HG03060 (cell line): ENCODE results near the gene TDRD10.
"Not testable (repeated sequence)": the region's sequence is repeated elsewhere in the genome, so short reads cannot be mapped to it uniquely, and the experiment has no call there.

Experiments used
- ATAC-seq: cut with Tn5 transposase; IDR thresholded peaks from one replicate; pipeline ENCODE4 v1.9.1; 2021; ENCODE audit warnings: low read depth, moderate number of reproducible peaks; ENCODE audit not compliant: unreplicated experiment

TDRD10 gene

GRCh38 chr1:154512760-154513159, 10.7 kb downstream of the TDRD10 start:
- no peak for ATAC-seq

DNA sequence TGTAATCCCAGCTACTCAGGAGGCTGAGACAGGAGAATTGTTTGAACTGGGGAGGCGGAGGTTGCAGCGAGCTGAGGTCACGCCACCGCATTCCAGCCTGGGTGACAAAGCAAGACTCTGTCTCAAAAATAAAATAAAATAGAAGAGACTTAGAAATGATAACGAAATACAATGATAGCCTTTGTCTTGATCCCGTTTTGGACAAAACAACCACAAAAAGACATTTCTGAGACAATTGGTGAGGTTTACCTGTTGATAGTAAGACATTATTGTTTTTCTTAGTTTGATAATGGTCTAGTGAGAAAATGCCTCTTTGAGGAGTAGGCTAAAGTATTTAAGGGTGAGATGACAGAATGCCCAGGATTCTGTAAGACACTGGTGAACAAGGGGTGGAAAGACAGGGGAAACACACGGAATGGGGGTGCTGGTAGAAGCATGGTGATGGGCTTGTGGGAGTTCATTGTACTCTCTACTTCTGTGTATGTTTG, 12.1 kb downstream of the TDRD10 start:
- no peak for ATAC-seq

- no peak for ATAC-seq
Observed at GRCh38 chr1:154517661-154518060, 15.6 kb downstream of the TDRD10 start.

- no peak for ATAC-seq
Observed at GRCh38 chr1:154519591-154519991, 17.6 kb downstream of the TDRD10 start.

DNA sequence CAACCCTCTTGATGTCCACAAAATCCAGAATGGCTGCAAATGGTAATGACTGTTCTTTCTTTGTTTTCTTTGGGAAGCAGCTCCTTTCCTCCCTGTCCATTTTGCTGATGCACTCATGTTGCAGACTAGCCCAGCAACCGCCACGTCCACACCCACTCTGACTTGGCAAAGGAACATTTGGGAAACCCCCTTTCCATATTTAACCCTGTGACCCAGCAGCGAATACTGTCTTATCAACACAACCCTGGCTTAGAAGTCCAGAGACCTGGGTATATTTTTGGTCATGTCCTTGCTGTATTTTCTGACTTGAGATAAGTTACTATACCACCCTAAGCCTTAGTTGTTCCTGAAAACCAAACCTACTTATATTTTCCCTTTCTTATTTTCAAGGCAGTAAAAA, 18.3 kb downstream of the TDRD10 start:
- no peak for ATAC-seq

GRCh38 chr1:154521695-154522094, 19.7 kb downstream of the TDRD10 start:
- ATAC-seq: no peak

- no peak for ATAC-seq
Observed at GRCh38 chr1:154524881-154525280, 22.9 kb downstream of the TDRD10 start.

DNA sequence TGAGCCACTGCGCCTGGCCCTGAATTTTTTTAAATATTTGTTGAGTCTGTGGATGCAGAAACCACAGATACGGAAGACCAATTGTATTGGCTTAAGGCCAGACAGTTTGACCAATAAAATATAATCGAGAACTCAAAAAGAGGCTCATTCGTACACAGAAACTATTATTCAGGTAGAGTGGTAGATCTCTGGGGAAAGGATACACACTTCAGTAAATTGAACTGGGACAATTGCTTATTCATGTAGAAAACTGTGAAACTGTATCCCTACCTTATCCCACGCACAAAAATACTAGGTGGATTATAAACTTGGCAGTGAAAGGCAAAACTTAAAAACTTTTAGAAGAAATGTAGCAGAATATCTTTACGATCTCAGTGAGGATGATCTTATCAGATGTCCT, 25.2 kb downstream of the TDRD10 start:
- ATAC-seq: no peak

DNA sequence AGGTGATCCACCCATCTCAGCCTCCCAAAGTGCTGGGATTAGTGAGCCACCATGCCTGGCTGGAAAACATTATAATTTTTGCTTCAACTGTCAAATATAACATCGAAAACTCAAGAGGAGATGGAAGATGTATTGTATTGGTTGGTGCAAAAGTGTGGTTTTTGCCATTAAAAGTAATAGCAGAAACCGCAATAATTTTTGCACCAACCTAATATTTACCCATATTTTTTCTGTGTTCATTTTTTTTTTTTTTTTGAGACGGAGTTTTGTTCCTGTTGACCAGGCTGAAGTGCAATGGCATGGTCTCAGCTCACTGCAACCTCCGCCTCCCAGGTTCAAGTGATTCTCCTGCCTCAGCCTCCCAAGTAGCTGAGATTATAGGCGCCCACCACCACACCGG, 27.3 kb downstream of the TDRD10 start:
- no peak for ATAC-seq

DNA sequence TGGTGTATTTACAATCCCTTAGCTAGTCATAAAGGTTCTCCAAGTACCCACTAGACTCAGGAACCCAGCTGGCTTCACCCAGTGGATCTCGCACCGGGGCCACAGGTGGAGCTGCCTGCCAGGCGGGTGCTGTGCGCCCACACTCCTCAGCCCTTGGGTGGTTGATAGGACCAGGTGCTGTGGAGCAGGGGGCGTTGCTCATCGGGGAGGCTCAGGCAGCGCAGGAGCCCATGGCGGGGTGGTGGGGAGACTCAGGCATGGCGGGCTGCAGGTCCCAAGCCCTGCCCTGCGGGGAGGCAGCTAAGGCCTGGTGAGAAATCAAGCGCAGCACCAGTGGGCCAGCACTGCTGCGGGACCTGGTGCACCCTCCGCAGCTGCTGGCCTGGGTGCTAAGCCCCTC, 29.9 kb downstream of the TDRD10 start:
- not testable (repeated sequence) for ATAC-seq

DNA sequence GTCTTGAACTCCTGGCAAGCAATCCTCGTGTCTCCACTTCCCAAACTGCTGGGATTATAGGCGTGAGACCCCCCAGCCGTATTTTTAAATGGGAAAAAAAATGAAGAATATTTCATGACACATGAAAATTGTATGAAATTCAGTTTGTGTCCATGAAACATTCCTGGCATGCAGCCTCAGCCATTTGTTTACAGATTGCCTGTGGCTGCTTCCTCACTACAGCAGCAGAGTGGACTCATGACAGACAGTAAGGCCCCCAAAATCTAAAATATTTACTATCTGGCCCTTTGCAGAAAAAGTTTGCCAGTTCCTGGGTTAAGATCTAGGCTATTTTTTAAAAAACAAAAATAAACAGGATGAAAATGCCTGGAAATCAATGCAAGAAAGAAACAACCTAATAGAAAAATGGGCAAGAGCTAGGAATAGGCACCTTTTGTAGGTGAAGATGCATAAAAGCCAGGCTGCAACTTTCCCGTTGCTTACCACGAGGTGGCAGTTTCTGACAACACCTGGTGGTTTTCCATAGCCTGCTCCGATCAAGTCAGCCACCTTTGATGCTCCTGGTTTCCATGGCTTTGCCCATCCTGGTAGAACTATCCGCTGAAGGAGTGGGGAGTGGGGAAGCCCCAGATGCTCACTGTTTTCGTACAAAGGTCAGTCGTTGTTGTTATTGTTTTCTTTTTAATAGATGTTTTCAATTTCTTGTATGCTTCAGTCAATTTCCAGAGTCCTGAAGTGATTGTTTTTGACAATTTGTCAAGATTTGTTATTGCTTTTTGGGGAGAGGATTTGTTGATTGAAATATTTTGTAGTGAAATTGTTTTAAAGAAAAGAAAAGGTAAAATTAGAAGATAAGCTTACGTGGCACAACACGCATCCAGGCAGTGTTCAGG, 32.2 kb downstream of the TDRD10 start:
- no peak for ATAC-seq

DNA sequence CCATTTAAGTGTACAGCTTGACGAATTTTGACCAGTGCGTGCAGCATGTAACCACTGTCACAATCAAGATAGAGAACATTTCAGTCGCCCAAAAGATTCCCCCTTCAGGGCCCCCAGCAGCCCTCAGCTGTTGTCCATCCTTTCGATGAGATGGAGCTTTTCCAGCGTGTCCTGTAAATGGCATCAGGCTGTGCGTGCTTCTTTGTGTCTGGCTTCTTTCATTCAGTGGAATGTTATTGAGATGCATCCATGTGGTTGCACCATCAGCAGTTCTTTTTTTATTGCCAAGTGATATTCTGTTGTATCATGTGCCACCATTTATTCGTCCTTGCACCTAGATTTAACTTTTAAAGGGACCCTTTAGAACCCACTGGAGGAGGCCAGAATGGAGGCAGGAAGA, 34.6 kb downstream of the TDRD10 start:
- ATAC-seq: no peak

DNA sequence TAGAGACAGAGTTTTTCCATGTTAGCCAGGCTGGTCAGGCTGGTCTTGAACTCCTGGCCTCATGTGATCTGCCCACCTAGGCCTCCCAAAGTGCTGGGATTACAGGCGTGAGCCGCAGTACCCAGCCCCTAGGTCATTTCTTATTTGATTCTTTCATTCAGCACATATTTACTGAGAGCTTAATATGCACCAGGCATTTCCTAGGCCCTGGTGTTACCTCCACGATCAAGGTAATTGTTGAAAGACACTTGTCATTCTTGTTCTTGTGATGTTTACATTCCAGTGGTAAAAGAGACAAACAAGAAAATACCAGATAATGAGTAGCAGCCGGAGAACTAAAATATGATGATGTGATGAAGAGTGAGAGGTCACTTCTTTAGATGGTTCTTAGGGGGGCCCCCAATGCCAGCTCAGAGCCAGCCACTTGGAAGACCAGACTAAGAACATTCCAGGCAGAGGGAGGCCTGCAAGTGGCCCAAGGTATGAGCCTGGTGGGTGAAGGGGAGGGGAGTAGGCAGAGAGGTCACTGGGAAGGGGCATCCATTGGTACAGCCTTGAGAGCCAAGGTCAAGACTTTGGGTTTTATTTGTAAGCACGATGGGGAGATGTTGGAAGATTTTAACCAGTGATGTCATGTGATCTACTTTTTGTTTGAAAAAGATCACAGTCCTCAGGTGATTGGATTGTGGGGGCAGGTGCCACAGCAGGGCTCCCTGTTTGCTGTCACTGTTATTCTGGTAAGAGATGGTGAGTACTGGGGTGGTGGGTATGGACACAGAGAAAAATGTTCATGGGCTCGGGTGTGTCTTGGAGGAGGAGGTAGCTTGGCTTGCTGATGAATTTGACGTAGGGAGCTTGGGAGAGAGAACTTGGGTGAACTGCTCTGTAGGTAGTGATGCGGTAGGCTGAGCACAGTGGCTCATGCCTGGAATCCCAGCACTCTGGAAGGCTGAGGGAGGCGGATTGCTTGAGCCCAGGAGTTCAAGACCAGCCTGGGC, 37.8 kb downstream of the TDRD10 start:
- no peak for ATAC-seq

GRCh38 chr1:154541231-154541630, 39.2 kb downstream of the TDRD10 start:
- ATAC-seq: no peak

GRCh38 chr1:154546264-154547063, 44.4 kb downstream of the TDRD10 start:
- no peak for ATAC-seq

- ATAC-seq: no peak
Observed at GRCh38 chr1:154547105-154547732, 45.2 kb downstream of the TDRD10 start.

- ATAC-seq: no peak
Observed at GRCh38 chr1:154548028-154548427, 46.0 kb downstream of the TDRD10 start.

DNA sequence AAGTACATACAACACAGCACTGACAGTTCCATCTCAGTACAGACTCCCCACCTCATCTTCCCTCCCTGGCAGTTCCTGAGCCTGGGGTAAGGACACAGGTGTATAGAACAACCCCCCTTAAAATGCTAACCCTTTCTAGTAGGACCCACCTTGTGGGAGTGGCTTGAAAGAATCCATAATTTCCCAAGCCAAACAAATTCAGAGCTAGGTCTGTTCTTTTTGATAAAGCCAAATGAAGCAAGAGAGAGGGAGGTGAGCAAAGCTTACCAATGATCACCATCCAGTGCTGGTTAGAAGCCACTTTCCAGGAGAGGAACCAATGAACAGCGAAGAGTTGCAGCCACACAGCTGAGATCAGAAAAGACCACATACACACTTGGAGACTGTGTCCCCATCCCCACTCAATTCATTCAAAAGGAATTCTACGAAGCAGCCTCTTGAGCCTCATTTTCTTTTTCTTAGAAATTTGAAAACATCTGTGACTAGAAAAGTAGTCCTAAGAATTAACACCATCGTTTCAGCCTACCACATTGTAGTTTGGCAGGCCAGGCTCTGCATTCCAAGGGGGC, 47.3 kb downstream of the TDRD10 start:
- no peak for ATAC-seq

- no peak for ATAC-seq
Observed at GRCh38 chr1:154550070-154550469, 48.1 kb downstream of the TDRD10 start.

DNA sequence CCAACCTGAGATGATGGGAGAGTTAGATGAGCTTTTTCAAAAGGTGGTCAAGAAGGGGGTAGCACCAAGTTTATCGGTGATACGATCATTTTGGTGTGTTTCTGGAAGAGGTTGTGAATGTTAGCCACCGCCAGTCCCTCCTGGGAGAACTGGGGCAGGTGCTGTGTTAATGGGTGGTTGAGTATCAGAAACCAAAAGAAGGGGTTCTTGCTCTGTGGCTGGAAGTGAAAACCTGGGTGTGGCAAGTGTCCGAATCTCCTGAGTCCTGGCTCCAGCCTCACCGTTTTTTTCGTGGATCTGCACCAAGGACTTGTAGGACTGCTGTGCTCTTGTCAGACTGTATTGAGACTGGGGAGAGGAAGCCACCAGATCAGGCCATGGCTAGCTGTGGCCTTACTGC, 48.6 kb downstream of the TDRD10 start:
- no peak for ATAC-seq
